GM13976 (cell line): Measurements from ENCODE around the gene SRRM3.
"Not testable (repeated sequence)": the region's sequence is repeated elsewhere in the genome, so short reads cannot be mapped to it uniquely, and the experiment has no call there.

Experiments used
- DNase-seq: peaks from one replicate; pipeline ENCODE4 v3.0.0; 2012; ENCODE audit warnings: low spot score
- in situ Hi-C: fragments of 300-500 bp; cut with MboI; formaldehyde crosslinking; loops from one replicate; pipeline ENCODE4 v1.12.0; 2022; ENCODE audit warnings: low sequenced_read_pairs, mixed read lengths, inconsistent platforms; ENCODE audit not compliant: unreplicated experiment
- TF ChIP-seq, protein P1 (sequence below): IDR thresholded peaks from 2 replicates; pipeline ENCODE4 v1.5.1; 2012; ENCODE audit warnings: borderline replicate concordance, mild to moderate bottlenecking; ENCODE audit not compliant: insufficient read depth; ENCODE audit errors: extremely low read depth, missing control alignments, control extremely low read depth

Gene SRRM3

DNA sequence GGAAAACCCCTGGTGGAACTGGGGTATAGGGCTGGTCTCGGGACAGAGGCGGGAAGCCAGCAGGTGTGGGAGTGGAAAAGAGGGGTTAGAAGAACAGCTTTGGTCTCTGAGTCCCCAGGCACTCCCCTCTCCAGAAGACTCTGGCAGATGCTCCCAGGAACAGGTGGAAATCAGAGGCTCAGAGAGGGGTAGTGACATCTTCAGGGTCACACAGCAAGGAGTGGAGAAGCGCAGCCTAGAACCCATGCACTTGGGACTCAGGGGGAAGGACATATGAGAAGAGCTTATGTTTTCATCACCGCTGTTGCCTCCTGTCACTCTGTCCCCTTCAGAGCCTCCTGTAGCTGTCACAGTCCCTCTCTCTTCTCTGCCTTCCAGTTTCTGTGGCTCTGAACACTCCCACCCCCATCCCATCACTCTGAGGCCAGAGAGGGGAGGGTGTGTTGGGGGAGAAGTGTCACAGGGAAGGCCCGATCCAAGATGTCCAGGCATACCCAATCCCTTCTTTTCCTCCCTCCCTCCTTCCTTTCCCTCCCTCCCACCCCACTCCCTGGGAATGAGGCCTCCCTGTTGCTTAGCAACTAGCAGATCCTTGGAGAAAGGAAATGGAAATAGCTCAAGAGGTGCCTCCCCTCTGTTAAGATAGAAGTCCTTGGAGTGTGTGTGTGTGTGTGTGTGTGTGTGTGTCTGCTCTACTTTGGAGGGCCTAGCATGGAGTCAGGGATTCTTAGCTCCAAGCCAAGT, 32.0 kb downstream of the SRRM3 start:
- TF ChIP-seq, protein P1, sequence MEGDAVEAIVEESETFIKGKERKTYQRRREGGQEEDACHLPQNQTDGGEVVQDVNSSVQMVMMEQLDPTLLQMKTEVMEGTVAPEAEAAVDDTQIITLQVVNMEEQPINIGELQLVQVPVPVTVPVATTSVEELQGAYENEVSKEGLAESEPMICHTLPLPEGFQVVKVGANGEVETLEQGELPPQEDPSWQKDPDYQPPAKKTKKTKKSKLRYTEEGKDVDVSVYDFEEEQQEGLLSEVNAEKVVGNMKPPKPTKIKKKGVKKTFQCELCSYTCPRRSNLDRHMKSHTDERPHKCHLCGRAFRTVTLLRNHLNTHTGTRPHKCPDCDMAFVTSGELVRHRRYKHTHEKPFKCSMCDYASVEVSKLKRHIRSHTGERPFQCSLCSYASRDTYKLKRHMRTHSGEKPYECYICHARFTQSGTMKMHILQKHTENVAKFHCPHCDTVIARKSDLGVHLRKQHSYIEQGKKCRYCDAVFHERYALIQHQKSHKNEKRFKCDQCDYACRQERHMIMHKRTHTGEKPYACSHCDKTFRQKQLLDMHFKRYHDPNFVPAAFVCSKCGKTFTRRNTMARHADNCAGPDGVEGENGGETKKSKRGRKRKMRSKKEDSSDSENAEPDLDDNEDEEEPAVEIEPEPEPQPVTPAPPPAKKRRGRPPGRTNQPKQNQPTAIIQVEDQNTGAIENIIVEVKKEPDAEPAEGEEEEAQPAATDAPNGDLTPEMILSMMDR: no peak
- DNase-seq: no peak
- in situ Hi-C loops: no loop called here

- TF ChIP-seq, protein P1: no peak
- DNase-seq: no peak
- in situ Hi-C loops: no loop called here
These were observed 32.5 kb downstream of the SRRM3 start for GRCh38 chr7:76234282-76234584.

GRCh38 chr7:76234931-76235441, 33.3 kb downstream of the SRRM3 start:
- in situ Hi-C loops: no loop called here
- peak; percentile 93 for DNase-seq
- TF ChIP-seq, protein P1: no peak

GRCh38 chr7:76236224-76236623, 34.5 kb downstream of the SRRM3 start:
- in situ Hi-C loops: no loop called here
- DNase-seq: peak; percentile 55
- TF ChIP-seq, protein P1: no peak

- DNase-seq: no peak
- TF ChIP-seq, protein P1: no peak
- in situ Hi-C loops: no loop called here
These were observed 36.6 kb downstream of the SRRM3 start for GRCh38 chr7:76238326-76238725.

- in situ Hi-C loops: no loop called here
- TF ChIP-seq, protein P1: no peak
- no peak for DNase-seq
These were observed 39.4 kb downstream of the SRRM3 start for GRCh38 chr7:76241141-76241540.

- in situ Hi-C loops, DNase-seq: not testable (repeated sequence)
These were observed 40.9 kb downstream of the SRRM3 start for GRCh38 chr7:76242517-76243063.
